Activated CD8-positive, alpha-beta T cell treated with anti-CD3 and anti-CD28 coated beads for 36 hours (primary cell): ENCODE data around the gene FAT2. TPM values are rescaled to one million over a fixed set of nuclear protein-coding genes. Genes with fewer than 3 reads are reported as not detected.

Experiments
- ATAC-seq: fragments of 200-7000 bp; cut with Tn5 transposase; one replicate; pipeline ENCODE4 v1.10.0; 2021; ENCODE audit warnings: mild to moderate bottlenecking, moderate library complexity
- CTCF ChIA-PET: fragments of 350-600 bp; sonication (Branson Sonifier 250); formaldehyde crosslinking; loops from one replicate; lab custom pipeline; 2021; ENCODE audit warnings: antibody characterized with exemption; lab: Charles Lee
- POLR2A ChIA-PET: fragments of 350-600 bp; sonication (Branson Sonifier 250); formaldehyde crosslinking; loops from one replicate; lab custom pipeline; 2021; ENCODE audit warnings: antibody characterized with exemption; lab: Charles Lee
- DNase-seq: peaks from one replicate; pipeline ENCODE4 v3.0.0-alpha.2; 2020
- H3K27ac Mint-ChIP-seq: one replicate; pipeline ENCODE4 v1.8.0; 2021; ENCODE audit warnings: mild to moderate bottlenecking, mixed read lengths
- H3K27me3 Mint-ChIP-seq: one replicate; pipeline ENCODE4 v1.8.0; 2021; ENCODE audit warnings: mixed read lengths
- H3K36me3 Mint-ChIP-seq: one replicate; pipeline ENCODE4 v1.8.0; 2021; ENCODE audit warnings: low read depth, mixed read lengths
- H3K4me1 Mint-ChIP-seq: one replicate; pipeline ENCODE4 v1.8.0; 2021; ENCODE audit warnings: low read depth, mixed read lengths
- H3K4me3 Mint-ChIP-seq: one replicate; pipeline ENCODE4 v1.8.0; 2021; ENCODE audit warnings: mild to moderate bottlenecking, moderate library complexity, mixed read lengths
- H3K9me3 Mint-ChIP-seq: one replicate; pipeline ENCODE4 v1.8.0; 2021; ENCODE audit warnings: mixed read lengths
- intact Hi-C: fragments of 100-400 bp; cut with micrococcal nuclease; formaldehyde crosslinking; loops from one replicate; pipeline ENCODE4 v1.10.0; 2022
- total RNA-seq, 2 experiments: library from RNA; stranded (reverse); gene quantifications; one replicate each; pipeline ENCODE4 v1.2.3, GENCODE V29; 2021
- TF ChIP-seq, protein P1 (sequence below): fragments of 200-600 bp; IDR thresholded peaks from one replicate; pipeline ENCODE4 v1.8.0; 2022; ENCODE audit warnings: antibody characterized with exemption, mild to moderate bottlenecking

Gene FAT2
- total RNA-seq, 2 experiments from 2014 or later: not detected

DNA sequence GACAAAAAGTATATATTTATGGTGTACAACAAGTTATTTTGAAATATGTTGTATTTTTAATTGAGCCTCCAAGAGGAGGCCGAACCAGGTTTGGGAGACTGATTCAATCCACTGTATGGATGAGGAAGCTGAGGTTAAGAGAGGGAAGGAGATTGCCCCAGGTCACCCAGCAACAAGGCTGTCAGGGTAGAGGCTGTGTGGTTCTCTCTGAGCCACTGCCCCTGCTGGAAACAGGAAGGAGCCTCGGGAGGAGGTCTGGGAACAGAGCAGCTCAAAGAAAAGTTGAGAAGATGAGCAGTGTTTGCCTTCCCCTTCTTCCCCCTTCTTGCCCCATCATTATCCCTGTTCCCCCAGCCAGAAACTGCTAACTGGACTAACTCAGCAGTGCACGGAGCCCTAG, 6.6 kb upstream of the FAT2 start:
- no peak overlapping the region for H3K27ac Mint-ChIP-seq
- H3K4me1 Mint-ChIP-seq: no peaks in the 10 kb centered on the region
- no peaks in the 10 kb centered on the region for H3K27me3 Mint-ChIP-seq
- H3K36me3 Mint-ChIP-seq: no peaks in the 10 kb centered on the region
- TF ChIP-seq, protein P1, sequence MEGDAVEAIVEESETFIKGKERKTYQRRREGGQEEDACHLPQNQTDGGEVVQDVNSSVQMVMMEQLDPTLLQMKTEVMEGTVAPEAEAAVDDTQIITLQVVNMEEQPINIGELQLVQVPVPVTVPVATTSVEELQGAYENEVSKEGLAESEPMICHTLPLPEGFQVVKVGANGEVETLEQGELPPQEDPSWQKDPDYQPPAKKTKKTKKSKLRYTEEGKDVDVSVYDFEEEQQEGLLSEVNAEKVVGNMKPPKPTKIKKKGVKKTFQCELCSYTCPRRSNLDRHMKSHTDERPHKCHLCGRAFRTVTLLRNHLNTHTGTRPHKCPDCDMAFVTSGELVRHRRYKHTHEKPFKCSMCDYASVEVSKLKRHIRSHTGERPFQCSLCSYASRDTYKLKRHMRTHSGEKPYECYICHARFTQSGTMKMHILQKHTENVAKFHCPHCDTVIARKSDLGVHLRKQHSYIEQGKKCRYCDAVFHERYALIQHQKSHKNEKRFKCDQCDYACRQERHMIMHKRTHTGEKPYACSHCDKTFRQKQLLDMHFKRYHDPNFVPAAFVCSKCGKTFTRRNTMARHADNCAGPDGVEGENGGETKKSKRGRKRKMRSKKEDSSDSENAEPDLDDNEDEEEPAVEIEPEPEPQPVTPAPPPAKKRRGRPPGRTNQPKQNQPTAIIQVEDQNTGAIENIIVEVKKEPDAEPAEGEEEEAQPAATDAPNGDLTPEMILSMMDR: no peak
- H3K9me3 Mint-ChIP-seq: no peaks in the 10 kb centered on the region
- DNase-seq (no peak), ATAC-seq (no peak)
- CTCF ChIA-PET: interaction anchor here (1.5 kb wide), 1 partner anchor 54 kb away, joined by 3 read pairs; no protein-coding TSS in a partner anchor
- intact Hi-C loops: no loop called here
- no peak overlapping the region for H3K4me3 Mint-ChIP-seq
- POLR2A ChIA-PET: no interaction called here

DNA sequence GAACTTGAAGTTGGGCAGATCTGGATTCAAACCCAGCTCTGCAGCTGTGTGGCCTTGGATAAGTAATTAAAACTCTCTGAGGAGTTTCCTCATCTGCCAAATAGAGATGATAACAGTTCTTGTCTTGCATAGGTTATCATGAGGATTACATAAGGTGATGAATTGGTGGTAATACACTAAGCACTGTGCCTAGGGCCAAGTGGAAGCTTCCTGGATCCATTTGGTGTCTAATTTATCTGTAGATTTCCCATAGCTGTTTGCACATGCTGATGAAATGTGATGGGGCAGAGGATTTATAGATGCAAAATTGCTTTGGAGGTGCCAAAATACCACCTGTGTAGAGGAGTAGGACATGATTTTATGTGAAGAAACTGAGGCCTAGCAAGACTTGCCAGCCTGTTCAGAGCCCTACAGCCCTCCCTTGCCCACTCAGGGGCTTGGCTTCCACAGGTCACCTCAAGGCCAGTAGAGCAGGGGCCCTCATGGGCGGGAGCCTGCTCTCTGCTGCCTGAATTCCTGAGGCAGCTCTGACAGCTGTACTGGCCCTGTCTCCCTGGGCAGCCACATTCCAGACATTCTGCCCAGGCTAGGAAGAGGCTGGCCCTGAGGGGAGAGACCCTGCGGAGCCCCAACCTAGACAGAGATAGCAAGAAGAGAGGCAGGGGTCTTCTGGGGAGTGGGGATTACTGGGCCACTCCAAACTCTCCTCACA, 5.9 kb upstream of the FAT2 start:
- CTCF ChIA-PET: interaction anchor here (1.5 kb wide), 1 partner anchor 55 kb away, joined by 3 read pairs; no protein-coding TSS in a partner anchor
- H3K4me1 Mint-ChIP-seq: no peaks in the 10 kb centered on the region
- no peak overlapping the region for H3K27ac Mint-ChIP-seq

DNA sequence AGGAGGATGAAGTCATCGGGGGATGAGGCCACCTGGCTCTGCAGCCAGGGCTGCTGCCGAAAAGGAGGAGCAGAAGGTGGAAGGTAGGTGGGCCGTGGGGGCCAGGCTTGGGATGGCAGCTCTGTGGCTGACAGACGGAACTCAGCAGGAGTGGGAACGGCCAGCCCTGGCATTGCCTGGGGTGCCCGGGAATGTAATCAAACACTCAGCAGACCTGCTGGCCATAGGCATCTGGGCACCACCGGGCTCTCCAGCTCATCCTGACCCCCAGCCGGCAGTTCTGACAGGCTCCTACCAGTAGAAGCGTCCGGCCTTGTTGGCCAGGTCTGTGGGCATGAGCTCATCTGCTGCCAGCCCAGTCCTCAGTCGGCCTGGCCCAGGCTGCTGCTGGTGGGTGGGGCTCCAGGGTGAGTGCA, 4.3 kb upstream of the FAT2 start:
- Mint-ChIP-seq H3K27me3 (no peaks in the 10 kb centered on the region), H3K36me3 (no peaks in the 10 kb centered on the region), H3K4me3 (no peak overlapping the region), H3K27ac (no peak overlapping the region), H3K4me1 (no peaks in the 10 kb centered on the region), H3K9me3 (no peaks in the 10 kb centered on the region)
- ChIA-PET POLR2A (no interaction called here), CTCF (interaction anchor here (1.4 kb wide), 1 partner anchor 43 kb away, joined by 3 read pairs; no protein-coding TSS in a partner anchor)
- TF ChIP-seq, protein P1: no peak
- DNase-seq: no peak
- no peak for ATAC-seq
- intact Hi-C loops: no loop called here

More for the DNA sequence above, 5.9 kb upstream of the FAT2 start:
- Mint-ChIP-seq H3K4me3 (no peak overlapping the region), H3K27me3 (no peaks in the 10 kb centered on the region), H3K36me3 (no peaks in the 10 kb centered on the region), H3K9me3 (no peaks in the 10 kb centered on the region)
- POLR2A ChIA-PET: no interaction called here
- intact Hi-C loops: no loop called here
- DNase-seq (no peak), ATAC-seq (no peak)
- TF ChIP-seq, protein P1: no peak

DNA sequence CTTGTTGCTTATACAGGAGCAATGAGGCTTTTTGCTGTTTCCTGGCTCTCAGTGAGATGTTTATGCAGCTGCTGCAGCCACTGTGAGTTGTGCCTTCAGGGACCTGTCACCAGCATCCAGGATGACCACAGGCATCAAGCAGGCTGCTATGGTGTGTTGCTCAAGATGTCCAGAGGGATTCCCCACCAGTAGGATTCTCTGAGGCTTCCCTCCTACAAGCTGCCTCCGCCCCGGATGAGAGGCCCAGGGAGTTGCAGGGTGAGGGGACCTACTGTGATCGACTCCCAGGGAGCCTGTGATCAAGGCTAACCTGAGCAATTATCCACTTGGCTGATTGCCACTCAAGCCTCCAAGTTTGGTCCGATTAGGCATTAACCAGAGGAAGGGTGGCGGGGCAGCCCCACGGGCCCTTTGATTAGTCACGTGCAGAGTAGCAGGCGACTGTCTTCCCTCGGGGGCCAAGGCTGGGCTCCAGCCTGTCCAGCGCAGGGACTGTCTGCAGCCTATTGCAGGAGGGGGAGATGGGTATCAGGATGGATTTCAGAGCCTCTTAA, 1.8 kb upstream of the FAT2 start:
- ATAC-seq: no peak

More for the DNA sequence above, 1.8 kb upstream of the FAT2 start:
- Mint-ChIP-seq H3K9me3 (no peaks in the 10 kb centered on the region), H3K4me3 (no peak overlapping the region), H3K36me3 (no peaks in the 10 kb centered on the region), H3K27me3 (no peaks in the 10 kb centered on the region), H3K4me1 (no peaks in the 10 kb centered on the region), H3K27ac (no peak overlapping the region)
- no peak for DNase-seq
- ChIA-PET CTCF (no interaction called here), POLR2A (no interaction called here)
- TF ChIP-seq, protein P1: no peak
- intact Hi-C loops: no loop called here
